DOHH2 (cell line): ENCODE results near the gene TRIML1.
"Not testable (repeated sequence)": the region's sequence is repeated elsewhere in the genome, so short reads cannot be mapped to it uniquely, and the experiment has no call there.

Source experiments
- H3F3A ChIP-seq: fragments of 200-600 bp; sonication (generic), shearing (Covaris generic); 2 replicates; pipeline ENCODE4 v1.6.0; 2016; ENCODE audit warnings: antibody characterized with exemption, mild to moderate bottlenecking; ENCODE audit not compliant: control insufficient read depth, insufficient read depth
- H3K27ac ChIP-seq: fragments of 200-600 bp; sonication (generic); 2 replicates; pipeline ENCODE4 v1.5.1; 2014; ENCODE audit warnings: low read depth, mild to moderate bottlenecking, low read length, moderate library complexity
- H3K27me3 ChIP-seq: fragments of 200-600 bp; sonication (generic); 2 replicates; pipeline ENCODE4 v1.6.1; 2014; ENCODE audit warnings: mild to moderate bottlenecking, low read length, mixed read lengths; ENCODE audit not compliant: control insufficient read depth
- H3K36me3 ChIP-seq: fragments of 200-600 bp; sonication (generic); 2 replicates; pipeline ENCODE4 v1.6.1; 2014; ENCODE audit warnings: mild to moderate bottlenecking, low read length, moderate library complexity, mixed read lengths; ENCODE audit not compliant: control insufficient read depth
- H3K4me1 ChIP-seq: fragments of 200-600 bp; sonication (generic); 2 replicates; pipeline ENCODE4 v1.6.1; 2014; ENCODE audit warnings: mild to moderate bottlenecking, low read length, mixed read lengths; ENCODE audit not compliant: control insufficient read depth
- H3K4me2 ChIP-seq: fragments of 200-600 bp; sonication (generic); 2 replicates; pipeline ENCODE4 v1.6.0; 2014; ENCODE audit warnings: mild to moderate bottlenecking, low read length, moderate library complexity
- H3K4me3 ChIP-seq: fragments of 200-600 bp; sonication (generic); 2 replicates; pipeline ENCODE4 v1.5.1; 2014; ENCODE audit warnings: mild to moderate bottlenecking, low read length, mixed read lengths
- H3K79me2 ChIP-seq: fragments of 200-600 bp; sonication (generic); 2 replicates; pipeline ENCODE4 v1.6.1; 2014; ENCODE audit warnings: mild to moderate bottlenecking, low read length, mixed read lengths; ENCODE audit not compliant: control insufficient read depth
- H3K9me2 ChIP-seq: fragments of 200-600 bp; sonication (generic); replicated peaks from 2 replicates; pipeline ENCODE4 v1.6.1; 2014; ENCODE audit warnings: mild to moderate bottlenecking, low read length, mixed read lengths; ENCODE audit not compliant: control insufficient read depth
- H3K9me3 ChIP-seq: fragments of 200-600 bp; sonication (generic); 2 replicates; pipeline ENCODE4 v1.6.1; 2014; ENCODE audit warnings: antibody characterized with exemption, low read length, mixed read lengths; ENCODE audit not compliant: control insufficient read depth, insufficient read depth
- H4K20me1 ChIP-seq: fragments of 200-600 bp; sonication (generic); 2 replicates; pipeline ENCODE4 v1.6.0; 2014; ENCODE audit warnings: low read depth, mild to moderate bottlenecking, antibody characterized with exemption, low read length, moderate library complexity; ENCODE audit not compliant: control insufficient read depth, insufficient read depth
- EZH2phosphoT487 ChIP-seq: fragments of 200-600 bp; sonication (generic); IDR thresholded peaks from 2 replicates; pipeline ENCODE4 v1.6.1; 2017; ENCODE audit warnings: borderline replicate concordance, mild to moderate bottlenecking, antibody characterized with exemption, low read length, moderate library complexity, mixed read lengths
- TF ChIP-seq, protein P1 (sequence below): fragments of 200-600 bp; sonication (generic); IDR thresholded peaks from one replicate; pipeline ENCODE4 v1.5.1; 2014; ENCODE audit warnings: antibody characterized with exemption, mild to moderate bottlenecking, low read depth, low read length; ENCODE audit not compliant: poor library complexity, severe bottlenecking

TRIML1 gene

GRCh38 chr4:188158336-188158735 lies 19.1 kb downstream of the TRIML1 start:
- no peaks in the 10 kb centered on the region for H3K27me3 ChIP-seq
- H3K9me2 ChIP-seq = no peaks in the 10 kb centered on the region
- H3K9me3 ChIP-seq = no peaks in the 10 kb centered on the region
- no peaks in the 10 kb centered on the region for H3K4me1 ChIP-seq
- no peak overlapping the region for H3K27ac ChIP-seq
- no peaks in the 10 kb centered on the region for H3K79me2 ChIP-seq
- no peaks in the 10 kb centered on the region for H3F3A ChIP-seq
- H4K20me1 ChIP-seq = no peaks in the 10 kb centered on the region
- no peak overlapping the region for H3K4me2 ChIP-seq
- H3K36me3 ChIP-seq = no peaks in the 10 kb centered on the region
- no peak overlapping the region for H3K4me3 ChIP-seq
- TF ChIP-seq, protein P1, sequence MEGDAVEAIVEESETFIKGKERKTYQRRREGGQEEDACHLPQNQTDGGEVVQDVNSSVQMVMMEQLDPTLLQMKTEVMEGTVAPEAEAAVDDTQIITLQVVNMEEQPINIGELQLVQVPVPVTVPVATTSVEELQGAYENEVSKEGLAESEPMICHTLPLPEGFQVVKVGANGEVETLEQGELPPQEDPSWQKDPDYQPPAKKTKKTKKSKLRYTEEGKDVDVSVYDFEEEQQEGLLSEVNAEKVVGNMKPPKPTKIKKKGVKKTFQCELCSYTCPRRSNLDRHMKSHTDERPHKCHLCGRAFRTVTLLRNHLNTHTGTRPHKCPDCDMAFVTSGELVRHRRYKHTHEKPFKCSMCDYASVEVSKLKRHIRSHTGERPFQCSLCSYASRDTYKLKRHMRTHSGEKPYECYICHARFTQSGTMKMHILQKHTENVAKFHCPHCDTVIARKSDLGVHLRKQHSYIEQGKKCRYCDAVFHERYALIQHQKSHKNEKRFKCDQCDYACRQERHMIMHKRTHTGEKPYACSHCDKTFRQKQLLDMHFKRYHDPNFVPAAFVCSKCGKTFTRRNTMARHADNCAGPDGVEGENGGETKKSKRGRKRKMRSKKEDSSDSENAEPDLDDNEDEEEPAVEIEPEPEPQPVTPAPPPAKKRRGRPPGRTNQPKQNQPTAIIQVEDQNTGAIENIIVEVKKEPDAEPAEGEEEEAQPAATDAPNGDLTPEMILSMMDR = no peak
- no peak for TF ChIP-seq EZH2phosphoT487

DNA sequence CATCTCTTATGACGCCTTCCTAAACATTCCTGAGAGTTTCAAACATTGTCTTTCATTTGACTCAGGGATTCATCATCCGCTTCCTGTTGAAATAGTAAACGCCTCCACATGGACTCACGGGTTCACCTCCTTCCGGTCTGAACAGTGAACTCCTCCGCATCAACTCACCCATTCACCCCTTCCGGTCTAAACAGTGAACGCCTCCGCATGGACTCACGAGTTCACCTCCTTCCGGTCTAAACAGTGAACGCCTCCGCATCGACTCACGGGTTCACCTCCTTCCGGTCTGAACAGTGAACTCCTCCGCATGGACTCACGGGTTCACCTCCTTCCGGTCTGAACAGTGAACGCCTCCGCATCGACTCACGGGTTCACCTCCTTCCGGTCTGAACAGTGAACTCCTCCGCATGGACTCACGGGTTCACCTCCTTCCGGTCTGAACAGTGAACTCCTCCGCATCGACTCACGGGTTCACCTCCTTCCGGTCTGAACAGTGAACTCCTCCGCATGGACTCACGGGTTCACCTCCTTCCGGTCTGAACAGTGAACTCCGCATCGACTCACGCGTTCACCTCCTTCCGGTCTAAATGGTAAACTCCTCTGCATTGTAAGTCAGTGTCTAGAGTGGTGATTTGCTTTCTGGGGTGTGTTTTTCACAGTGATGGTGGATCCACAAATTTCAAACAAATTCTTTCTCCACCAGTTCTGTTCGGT lies 20.4 kb downstream of the TRIML1 start:
- not testable (repeated sequence) for H4K20me1 ChIP-seq, H3K27ac ChIP-seq, H3K79me2 ChIP-seq, H3K36me3 ChIP-seq, H3K4me2 ChIP-seq, H3K4me1 ChIP-seq, H3F3A ChIP-seq, H3K27me3 ChIP-seq, H3K4me3 ChIP-seq, H3K9me2 ChIP-seq, H3K9me3 ChIP-seq

- H3K27ac ChIP-seq = no peak overlapping the region
Observed at GRCh38 chr4:188160406-188160805, 21.2 kb downstream of the TRIML1 start.

GRCh38 chr4:188161167-188161566 lies 21.9 kb downstream of the TRIML1 start:
- TF ChIP-seq, protein P1 = no peak
- no peak for TF ChIP-seq EZH2phosphoT487
- Histone ChIP-seq H4K20me1 (no peaks in the 10 kb centered on the region), H3K4me1 (no peaks in the 10 kb centered on the region), H3K36me3 (no peaks in the 10 kb centered on the region), H3K4me3 (no peak overlapping the region), H3K9me3 (no peaks in the 10 kb centered on the region), H3K9me2 (no peaks in the 10 kb centered on the region), H3K79me2 (no peaks in the 10 kb centered on the region), H3F3A (no peaks in the 10 kb centered on the region), H3K27me3 (no peaks in the 10 kb centered on the region), H3K27ac (no peak overlapping the region), H3K4me2 (no peak overlapping the region)

More at GRCh38 chr4:188160406-188160805, 21.2 kb downstream of the TRIML1 start:
- Histone ChIP-seq H3K4me2 (no peak overlapping the region), H3K4me3 (no peak overlapping the region), H3K4me1 (no peaks in the 10 kb centered on the region), H3K36me3 (no peaks in the 10 kb centered on the region), H3F3A (no peaks in the 10 kb centered on the region), H3K9me3 (no peaks in the 10 kb centered on the region), H3K79me2 (no peaks in the 10 kb centered on the region), H3K9me2 (no peaks in the 10 kb centered on the region), H4K20me1 (no peaks in the 10 kb centered on the region), H3K27me3 (no peaks in the 10 kb centered on the region)
- TF ChIP-seq, protein P1 = no peak
- no peak for TF ChIP-seq EZH2phosphoT487
